Subcutaneous adipose tissue (tissue), 4 donors: ENCODE data around the gene ITGAD. TPM values are rescaled to one million over a fixed set of nuclear protein-coding genes. Genes with fewer than 3 reads are reported as not detected.

ENCODE experiments used
- total RNA-seq, 4 donors: library from RNA; depleted of rRNA; stranded (reverse); fragments of >200 nt; gene quantifications; one replicate each; pipeline ENCODE4 v1.1.0, GENCODE V29; 2016
- TF ChIP-seq, protein P1 (sequence below): fragments of 450-650 bp; IDR thresholded peaks from one replicate; pipeline ENCODE4 v1.5.1; 2016; ENCODE audit warnings: low read depth, mild to moderate bottlenecking, control low read depth, antibody characterized with exemption, moderate library complexity

Gene ITGAD
- total RNA-seq, 4 donors from 2014 or later: 0.22 to 0.68 (median 0.65) TPM; not detected in 1

DNA sequence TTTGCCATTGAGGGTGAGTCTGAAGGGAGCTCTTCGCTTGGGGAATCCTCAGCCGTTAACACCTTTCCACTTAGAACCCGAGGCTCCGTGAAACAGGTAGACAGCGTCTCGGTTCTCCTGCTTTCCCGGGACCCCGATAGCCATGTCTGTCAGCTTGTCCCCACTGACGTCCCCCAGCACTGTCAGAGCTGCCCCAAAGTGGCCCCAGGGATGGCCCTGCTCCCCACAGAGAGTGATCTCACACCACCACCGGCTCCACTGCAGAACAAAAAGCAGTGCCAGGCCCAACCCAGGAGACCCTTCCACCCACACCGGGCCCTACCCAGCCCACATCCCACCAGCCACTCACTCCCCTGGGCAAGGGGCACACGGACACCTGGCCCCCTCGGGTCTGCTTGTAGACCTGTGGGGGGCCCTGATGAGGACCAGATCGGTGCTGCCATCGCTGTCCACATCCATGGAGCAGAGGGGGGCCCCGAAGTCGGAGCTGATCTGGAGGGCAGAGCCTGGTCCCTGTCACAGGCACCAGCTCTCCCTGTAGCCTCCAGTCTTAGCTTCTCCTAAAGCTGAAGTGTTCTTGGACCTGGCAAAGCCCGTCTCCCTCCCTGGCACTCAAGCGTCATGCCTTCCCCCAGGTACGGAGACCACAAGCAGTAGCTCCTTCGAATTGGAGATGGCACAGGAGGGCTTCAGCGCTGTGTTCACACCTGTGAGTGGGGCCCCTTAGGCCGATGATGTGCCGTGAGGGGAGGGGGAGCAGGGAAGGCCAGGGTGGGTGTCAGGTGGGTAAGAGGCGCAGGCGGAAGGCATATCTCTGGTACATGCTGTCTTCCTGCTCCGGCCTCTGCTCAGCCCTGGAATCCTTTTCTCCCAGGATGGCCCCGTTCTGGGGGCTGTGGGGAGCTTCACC is 31.7 kb upstream of the ITGAD start:
- TF ChIP-seq, protein P1, sequence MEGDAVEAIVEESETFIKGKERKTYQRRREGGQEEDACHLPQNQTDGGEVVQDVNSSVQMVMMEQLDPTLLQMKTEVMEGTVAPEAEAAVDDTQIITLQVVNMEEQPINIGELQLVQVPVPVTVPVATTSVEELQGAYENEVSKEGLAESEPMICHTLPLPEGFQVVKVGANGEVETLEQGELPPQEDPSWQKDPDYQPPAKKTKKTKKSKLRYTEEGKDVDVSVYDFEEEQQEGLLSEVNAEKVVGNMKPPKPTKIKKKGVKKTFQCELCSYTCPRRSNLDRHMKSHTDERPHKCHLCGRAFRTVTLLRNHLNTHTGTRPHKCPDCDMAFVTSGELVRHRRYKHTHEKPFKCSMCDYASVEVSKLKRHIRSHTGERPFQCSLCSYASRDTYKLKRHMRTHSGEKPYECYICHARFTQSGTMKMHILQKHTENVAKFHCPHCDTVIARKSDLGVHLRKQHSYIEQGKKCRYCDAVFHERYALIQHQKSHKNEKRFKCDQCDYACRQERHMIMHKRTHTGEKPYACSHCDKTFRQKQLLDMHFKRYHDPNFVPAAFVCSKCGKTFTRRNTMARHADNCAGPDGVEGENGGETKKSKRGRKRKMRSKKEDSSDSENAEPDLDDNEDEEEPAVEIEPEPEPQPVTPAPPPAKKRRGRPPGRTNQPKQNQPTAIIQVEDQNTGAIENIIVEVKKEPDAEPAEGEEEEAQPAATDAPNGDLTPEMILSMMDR: no peak

DNA sequence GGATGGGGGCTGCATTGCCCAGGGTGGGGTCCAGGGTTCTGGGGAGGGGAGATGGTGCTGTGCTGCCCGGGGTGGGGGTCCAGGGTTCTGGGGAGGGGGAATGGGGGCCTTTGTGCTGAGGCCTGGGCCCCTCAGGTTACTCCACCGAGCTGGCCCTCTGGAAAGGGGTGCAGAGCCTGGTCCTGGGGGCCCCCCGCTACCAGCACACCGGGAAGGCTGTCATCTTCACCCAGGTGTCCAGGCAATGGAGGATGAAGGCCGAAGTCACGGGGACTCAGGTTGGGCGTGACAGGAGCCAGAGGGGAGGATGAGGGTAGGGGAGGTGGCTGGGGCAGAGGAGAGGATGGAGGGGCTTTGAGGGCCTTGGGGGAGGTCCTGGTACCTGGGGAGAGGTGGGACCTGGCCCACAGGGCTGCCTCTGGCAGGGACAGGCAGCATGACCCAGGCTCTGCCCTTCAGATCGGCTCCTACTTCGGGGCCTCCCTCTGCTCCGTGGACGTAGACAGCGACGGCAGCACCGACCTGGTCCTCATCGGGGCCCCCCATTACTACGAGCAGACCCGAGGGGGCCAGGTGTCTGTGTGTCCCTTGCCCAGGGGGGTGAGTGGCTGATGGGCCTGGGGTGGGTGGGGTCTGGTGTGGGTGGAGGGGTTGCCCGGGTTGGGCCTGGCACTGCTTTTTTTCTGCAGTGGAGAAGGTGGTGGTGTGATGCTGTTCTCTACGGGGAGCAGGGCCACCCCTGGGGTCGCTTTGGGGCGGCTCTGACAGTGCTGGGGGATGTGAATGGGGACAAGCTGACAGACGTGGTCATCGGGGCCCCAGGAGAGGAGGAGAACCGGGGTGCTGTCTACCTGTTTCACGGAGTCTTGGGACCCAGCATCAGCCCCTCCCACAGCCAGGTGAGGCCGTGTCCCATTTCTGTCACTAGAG is 30.4 kb upstream of the ITGAD start:
- TF ChIP-seq, protein P1: no peak

DNA sequence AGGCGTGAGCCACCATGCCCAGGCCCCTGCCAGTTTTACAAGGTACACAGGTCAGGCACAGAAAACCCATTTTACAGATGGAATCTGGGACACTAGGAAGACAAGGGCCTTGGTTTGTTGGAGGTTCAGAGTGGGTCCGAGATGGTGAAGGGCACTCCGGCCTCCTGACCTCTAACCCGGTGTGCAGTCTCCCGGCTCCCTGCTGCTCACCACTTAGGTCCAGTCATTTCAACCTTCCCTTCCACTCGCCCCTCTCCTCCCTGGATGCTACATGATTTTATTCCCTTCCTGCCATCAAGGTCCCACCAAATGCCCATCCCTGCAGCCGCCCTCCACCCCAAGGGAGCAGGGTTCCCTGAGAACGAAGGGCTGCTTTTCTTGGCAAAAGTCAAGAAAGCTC is 29.4 kb upstream of the ITGAD start:
- TF ChIP-seq, protein P1: no peak

DNA sequence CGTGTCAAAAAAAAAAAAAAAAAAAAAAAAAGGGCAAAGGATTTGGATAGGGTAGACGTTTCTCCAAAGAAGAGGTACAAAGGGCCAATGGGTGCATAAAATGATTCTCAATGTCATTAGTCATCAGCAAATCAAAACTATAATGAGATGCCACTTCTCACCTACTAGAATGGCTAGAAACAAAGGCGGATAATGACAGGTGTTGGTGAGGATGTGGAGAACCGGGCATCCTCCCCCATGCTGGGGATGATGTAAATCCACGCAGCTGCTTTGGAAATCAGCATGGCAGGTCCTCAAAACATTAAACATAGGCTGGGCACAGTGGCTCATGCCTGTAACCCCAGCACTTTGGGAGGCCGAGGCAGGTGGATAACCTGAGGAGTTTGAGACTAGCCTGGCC is 28.7 kb upstream of the ITGAD start:
- TF ChIP-seq, protein P1: no peak

GRCh38 chr16:31365131-31365865 is 27.8 kb upstream of the ITGAD start:
- TF ChIP-seq, protein P1: no peak

- TF ChIP-seq, protein P1: no peak
Observed at GRCh38 chr16:31367853-31368252, 25.3 kb upstream of the ITGAD start.
